Epithelial cell of proximal tubule (primary cell): Measurements from ENCODE around the gene SSBP2. TPM values are rescaled to one million over a fixed set of nuclear protein-coding genes. Genes with fewer than 3 reads are reported as not detected.

Source experiments
- DNase-seq: peaks from one replicate; pipeline ENCODE4 v3.0.0-alpha.2; 2011; ENCODE audit warnings: low read depth
- H3K4me3 ChIP-seq: 2 replicates; pipeline ENCODE4 v1.5.1; 2011; ENCODE audit warnings: low read depth, mild to moderate bottlenecking, low read length
- CTCF ChIP-seq: conservative IDR thresholded peaks from 2 replicates; pipeline ENCODE4 v1.5.1; 2012; ENCODE audit warnings: low read depth, mild to moderate bottlenecking, low read length
- total RNA-seq: library from RNA; depleted of rRNA; stranded (reverse); fragments of >200 nt; gene quantifications from 2 replicates; pipeline ENCODE4 v1.2.3, GENCODE V29; 2015

SSBP2 gene
- total RNA-seq: 3.9 and 7.7 TPM in 2 replicates

- DNase-seq: peak; percentile 83
Observed at GRCh38 chr5:81751009-81751835, at the start of gene SSBP2. Gene SSBP2, minus strand, starts transcription at chr5:81751097. Its CDS starts 55 bp downstream, at chr5:81751042.

GRCh38 chr5:81795666-81796065, 44.8 kb upstream of the SSBP2 start:
- DNase-seq: no peak
- H3K4me3 ChIP-seq: no peak overlapping the region
- no peak for TF ChIP-seq CTCF

More at GRCh38 chr5:81751009-81751835, at the start of gene SSBP2:
- peak within 1 kb of the TSS; percentile 82 for H3K4me3 ChIP-seq
- no peak for TF ChIP-seq CTCF

GRCh38 chr5:81794226-81794625, 43.3 kb upstream of the SSBP2 start:
- H3K4me3 ChIP-seq: no peak overlapping the region
- no peak for DNase-seq
- TF ChIP-seq CTCF: no peak

GRCh38 chr5:81790336-81790735, 39.4 kb upstream of the SSBP2 start:
- DNase-seq: no peak
- TF ChIP-seq CTCF: no peak

GRCh38 chr5:81789033-81789432, 38.1 kb upstream of the SSBP2 start:
- no peak overlapping the region for H3K4me3 ChIP-seq
- no peak for TF ChIP-seq CTCF
- peak; percentile 35 for DNase-seq

More at GRCh38 chr5:81790336-81790735, 39.4 kb upstream of the SSBP2 start:
- no peak overlapping the region for H3K4me3 ChIP-seq

GRCh38 chr5:81788329-81788728, 37.4 kb upstream of the SSBP2 start:
- no peak for DNase-seq
- no peak for TF ChIP-seq CTCF

More at GRCh38 chr5:81788329-81788728, 37.4 kb upstream of the SSBP2 start:
- H3K4me3 ChIP-seq: no peak overlapping the region
